ENCODE results near the gene VDR. TPM values are rescaled to one million over a fixed set of nuclear protein-coding genes. Genes with fewer than 3 reads are reported as not detected.

Gene VDR
- total and polyA plus RNA-seq, 2 experiments from 2014 or later, result 3.2 to 4.9 TPM

DNA sequence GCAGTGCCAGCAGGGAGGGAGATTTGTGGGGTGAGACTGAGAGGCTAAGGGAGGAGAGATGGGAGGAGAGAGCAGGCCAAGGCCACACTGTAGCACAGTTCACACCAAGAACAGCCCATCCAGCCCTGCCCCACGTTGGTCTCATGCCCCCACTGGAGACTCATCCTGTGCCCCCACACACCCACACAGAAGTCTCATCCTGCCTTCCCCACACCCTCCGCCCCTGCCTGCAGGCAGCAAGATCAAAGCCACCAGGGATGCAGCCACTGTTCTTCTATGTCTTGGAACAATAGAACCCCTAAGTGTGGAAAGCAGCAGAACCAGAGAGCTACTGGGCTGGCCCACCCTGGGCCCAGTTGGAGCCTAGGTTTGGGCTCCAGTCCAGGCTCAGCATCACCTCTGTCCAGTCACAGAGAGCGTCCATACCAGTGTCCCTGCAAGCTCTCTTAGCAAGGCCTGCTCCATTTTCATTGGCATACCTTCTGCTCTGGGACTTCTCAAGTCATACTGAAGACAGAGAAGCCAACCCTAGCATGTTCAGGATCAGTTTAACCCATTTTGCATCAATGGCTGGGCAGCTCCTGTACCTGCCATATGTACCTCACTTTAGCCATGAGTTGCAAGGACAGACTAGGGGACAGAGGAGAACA is 53.4 kb downstream of the VDR start:
- Histone ChIP-seq H3K4me1 (ENCODE audit: insufficient read depth) (peaks cover 27% of the 10 kb centered on the region), H2AFZ (no peak overlapping the region), H3K27me3 (no peaks in the 10 kb centered on the region), H3K4me3 (no peak overlapping the region), H3K9me3 (ENCODE audit: low read depth) (no peaks in the 10 kb centered on the region), H3K36me3 (replicated peaks; ENCODE audit: insufficient read depth, low read depth) (no peaks in the 10 kb centered on the region), H4K20me1 (ENCODE audit: insufficient read depth, poor library complexity, severe bottlenecking) (no peaks in the 10 kb centered on the region), H3K4me2 (no peak overlapping the region), H3K27ac (no peak overlapping the region), H3K79me2 (no peaks in the 10 kb centered on the region), H3K9me2 (replicated peaks; ENCODE audit: insufficient read depth) (no peaks in the 10 kb centered on the region)
- no peak for DNase-seq (ENCODE audit: low spot score)
- 70% methylated on average over 3 of the region's 3 CpGs for WGBS (ENCODE audit: low lambda C conversion rate, missing lambda C conversion rate)
- no peak for TF ChIP-seq EZH2phosphoT487 (IDR thresholded peaks at IDR 0.05; ENCODE audit: low read depth, severe bottlenecking, unreplicated experiment)
- no peak for TF ChIP-seq EZH2 (IDR thresholded peaks at IDR 0.05; ENCODE audit: borderline replicate concordance)
- TF ChIP-seq, protein P1, sequence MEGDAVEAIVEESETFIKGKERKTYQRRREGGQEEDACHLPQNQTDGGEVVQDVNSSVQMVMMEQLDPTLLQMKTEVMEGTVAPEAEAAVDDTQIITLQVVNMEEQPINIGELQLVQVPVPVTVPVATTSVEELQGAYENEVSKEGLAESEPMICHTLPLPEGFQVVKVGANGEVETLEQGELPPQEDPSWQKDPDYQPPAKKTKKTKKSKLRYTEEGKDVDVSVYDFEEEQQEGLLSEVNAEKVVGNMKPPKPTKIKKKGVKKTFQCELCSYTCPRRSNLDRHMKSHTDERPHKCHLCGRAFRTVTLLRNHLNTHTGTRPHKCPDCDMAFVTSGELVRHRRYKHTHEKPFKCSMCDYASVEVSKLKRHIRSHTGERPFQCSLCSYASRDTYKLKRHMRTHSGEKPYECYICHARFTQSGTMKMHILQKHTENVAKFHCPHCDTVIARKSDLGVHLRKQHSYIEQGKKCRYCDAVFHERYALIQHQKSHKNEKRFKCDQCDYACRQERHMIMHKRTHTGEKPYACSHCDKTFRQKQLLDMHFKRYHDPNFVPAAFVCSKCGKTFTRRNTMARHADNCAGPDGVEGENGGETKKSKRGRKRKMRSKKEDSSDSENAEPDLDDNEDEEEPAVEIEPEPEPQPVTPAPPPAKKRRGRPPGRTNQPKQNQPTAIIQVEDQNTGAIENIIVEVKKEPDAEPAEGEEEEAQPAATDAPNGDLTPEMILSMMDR (IDR thresholded peaks at IDR 0.05; ENCODE audit: poor library complexity), result no peak

DNA sequence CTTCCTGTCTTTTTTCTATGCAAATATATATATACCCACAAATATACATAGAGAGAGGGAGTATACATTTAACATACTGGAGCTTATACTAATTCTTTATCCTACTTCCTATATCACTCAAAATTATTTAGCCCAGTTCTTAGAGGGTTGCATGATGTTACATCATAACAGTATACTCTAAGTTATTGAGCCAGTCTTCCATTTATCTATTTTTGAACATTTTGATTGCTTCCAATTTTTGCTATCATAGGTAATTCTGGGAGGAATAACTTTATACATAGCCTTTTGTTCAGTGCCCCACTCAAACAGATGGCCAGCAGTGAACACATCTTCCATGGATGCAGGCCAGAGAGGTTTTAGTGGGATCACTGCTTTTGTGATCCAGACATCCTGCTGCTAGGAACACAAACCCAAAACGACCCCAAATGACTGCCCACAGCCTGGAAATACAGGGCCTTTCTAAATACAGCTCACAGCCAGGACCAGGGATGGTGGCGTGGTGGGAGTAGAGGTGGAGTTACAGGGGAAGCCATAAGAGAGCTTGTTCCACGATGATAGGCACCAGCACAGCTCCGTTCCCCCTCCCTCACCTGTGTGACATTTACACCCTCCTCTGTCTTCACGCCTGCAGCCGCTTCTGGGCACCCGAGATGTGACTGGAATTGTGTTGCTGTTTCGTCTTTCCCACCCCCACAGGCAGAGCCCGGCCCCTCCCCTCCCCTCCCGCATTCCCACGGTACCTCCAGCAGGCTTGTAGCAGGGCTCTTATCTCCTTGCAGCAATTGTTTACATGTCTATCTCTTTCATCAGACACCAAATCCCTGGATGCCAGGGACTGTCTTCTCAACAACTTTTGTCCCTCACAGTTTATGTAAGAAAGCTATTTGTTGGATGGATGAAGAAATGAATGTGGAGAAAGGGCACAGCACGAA is 54.4 kb downstream of the VDR start:
- Histone ChIP-seq H3K4me1 (ENCODE audit: insufficient read depth) (peaks cover 27% of the 10 kb centered on the region), H3K27ac (no peak overlapping the region), H3K36me3 (replicated peaks; ENCODE audit: insufficient read depth, low read depth) (no peaks in the 10 kb centered on the region), H3K27me3 (no peaks in the 10 kb centered on the region), H3K79me2 (no peaks in the 10 kb centered on the region), H3K9me3 (ENCODE audit: low read depth) (no peaks in the 10 kb centered on the region), H3K4me3 (no peak overlapping the region), H2AFZ (no peak overlapping the region), H4K20me1 (ENCODE audit: insufficient read depth, poor library complexity, severe bottlenecking) (no peaks in the 10 kb centered on the region), H3K4me2 (peak overlapping the region; percentile 51), H3K9me2 (replicated peaks; ENCODE audit: insufficient read depth) (no peaks in the 10 kb centered on the region)
- DNase-seq (ENCODE audit: low spot score), result no peak
- TF ChIP-seq, protein P1 (IDR thresholded peaks at IDR 0.05; ENCODE audit: poor library complexity), result no peak
- TF ChIP-seq EZH2 (IDR thresholded peaks at IDR 0.05; ENCODE audit: borderline replicate concordance), result no peak
- TF ChIP-seq EZH2phosphoT487 (IDR thresholded peaks at IDR 0.05; ENCODE audit: low read depth, severe bottlenecking, unreplicated experiment), result no peak
- 17% methylated on average over 12 of the region's 12 CpGs for WGBS (ENCODE audit: low lambda C conversion rate, missing lambda C conversion rate)

DNA sequence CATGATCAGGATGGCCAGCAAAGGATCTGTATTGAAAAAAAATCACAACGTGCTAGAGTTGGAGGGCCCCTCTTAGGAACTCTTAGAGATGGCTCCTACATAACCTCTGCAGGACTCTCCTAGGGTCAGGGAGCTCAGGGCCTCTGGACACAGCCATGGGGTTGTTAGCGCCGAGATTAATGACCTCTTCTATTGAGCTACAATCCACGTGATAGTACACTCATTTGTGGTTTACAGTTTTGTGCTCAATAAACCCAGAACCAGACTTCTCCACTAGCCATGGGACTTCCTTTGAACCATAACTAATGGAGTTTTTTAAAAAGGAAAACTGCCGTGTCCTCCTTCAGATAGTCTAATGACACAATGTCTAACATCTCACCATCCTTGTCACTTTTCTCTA is 55.5 kb downstream of the VDR start:
- Histone ChIP-seq H3K27ac (no peak overlapping the region), H4K20me1 (ENCODE audit: insufficient read depth, poor library complexity, severe bottlenecking) (no peaks in the 10 kb centered on the region), H3K4me2 (no peak overlapping the region), H3K79me2 (no peaks in the 10 kb centered on the region), H3K9me2 (replicated peaks; ENCODE audit: insufficient read depth) (no peaks in the 10 kb centered on the region), H3K9me3 (ENCODE audit: low read depth) (no peaks in the 10 kb centered on the region), H3K27me3 (no peaks in the 10 kb centered on the region), H2AFZ (no peak overlapping the region), H3K4me3 (no peak overlapping the region), H3K4me1 (ENCODE audit: insufficient read depth) (peaks cover 27% of the 10 kb centered on the region), H3K36me3 (replicated peaks; ENCODE audit: insufficient read depth, low read depth) (no peaks in the 10 kb centered on the region)
- TF ChIP-seq, protein P1 (IDR thresholded peaks at IDR 0.05; ENCODE audit: poor library complexity), result no peak
- no peak for TF ChIP-seq EZH2 (IDR thresholded peaks at IDR 0.05; ENCODE audit: borderline replicate concordance)
- TF ChIP-seq EZH2phosphoT487 (IDR thresholded peaks at IDR 0.05; ENCODE audit: low read depth, severe bottlenecking, unreplicated experiment), result no peak
- no peak for DNase-seq (ENCODE audit: low spot score)
- WGBS (ENCODE audit: low lambda C conversion rate, missing lambda C conversion rate), result 72% methylated on average over 5 of the region's 5 CpGs
